HG03025 (cell line): ENCODE data around the gene VRK2.
"Not testable (repeated sequence)": the region's sequence is repeated elsewhere in the genome, so short reads cannot be mapped to it uniquely, and the experiment has no call there.

ENCODE experiments used
- ATAC-seq: cut with Tn5 transposase; IDR thresholded peaks from one replicate; pipeline ENCODE4 v1.9.1; 2021; ENCODE audit warnings: mild to moderate bottlenecking, moderate library complexity; ENCODE audit not compliant: unreplicated experiment, low FRiP score

Gene VRK2

DNA sequence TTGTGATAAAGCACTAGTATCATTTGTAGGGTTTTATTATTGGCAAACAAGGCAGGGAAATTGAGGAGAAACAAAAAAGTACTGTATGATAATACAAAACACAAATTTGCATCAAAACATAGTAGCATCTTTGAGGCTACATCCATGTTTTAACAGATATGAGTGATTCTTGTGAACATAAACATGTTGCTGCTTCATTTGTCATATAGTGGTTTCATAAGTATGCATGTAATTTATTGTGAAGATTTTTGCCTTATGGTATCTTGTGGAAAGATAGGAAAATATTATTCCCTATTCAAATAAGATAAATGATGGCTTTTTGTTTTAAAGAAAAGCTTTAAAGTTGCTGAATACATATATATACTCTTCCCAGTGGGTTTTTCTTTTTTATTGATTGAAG, 60.3 kb downstream of the VRK2 start:
- ATAC-seq = no peak

DNA sequence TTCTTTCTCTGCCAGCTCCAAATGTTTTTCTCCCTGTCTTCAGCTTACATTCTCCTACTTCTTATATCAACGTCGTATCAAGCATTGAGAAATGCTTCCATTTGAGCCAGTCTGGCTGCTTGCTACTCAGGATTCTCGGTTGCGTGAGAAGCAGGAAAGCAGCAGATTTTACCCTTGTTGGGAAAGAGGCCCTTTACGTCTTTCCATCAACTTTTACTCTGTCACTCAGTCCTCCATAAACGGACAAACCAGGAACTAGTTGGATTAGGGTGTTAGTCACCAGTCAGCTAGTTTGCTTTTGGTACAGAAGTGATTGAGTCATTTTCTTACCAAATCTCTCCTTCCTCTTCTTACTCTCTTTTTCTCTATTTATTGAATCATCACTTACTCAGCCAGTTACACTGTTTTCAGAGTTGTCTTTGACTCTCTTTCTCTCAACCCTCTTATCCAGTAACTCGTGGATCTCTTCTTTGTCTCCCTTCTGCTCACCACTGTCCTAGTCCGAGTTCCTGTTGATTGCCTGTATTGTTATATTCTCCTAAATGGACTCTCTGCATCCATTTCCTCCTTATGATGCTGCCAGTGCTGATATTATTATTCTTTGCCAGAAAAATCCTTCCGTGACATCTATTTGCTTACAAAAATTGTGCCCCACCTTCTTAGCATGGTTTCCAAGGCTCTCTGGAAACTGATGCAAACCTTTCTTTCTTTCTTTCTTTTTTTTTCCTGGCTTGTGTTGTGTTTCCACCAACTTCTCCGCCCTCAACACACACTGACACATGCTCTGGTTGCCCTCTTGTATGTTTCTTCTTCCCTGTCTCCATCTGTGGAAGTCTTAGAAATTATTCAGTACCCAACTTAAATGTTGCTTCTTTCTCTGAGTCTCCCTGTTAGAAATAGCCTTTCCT, 61.5 kb downstream of the VRK2 start:
- no peak for ATAC-seq

DNA sequence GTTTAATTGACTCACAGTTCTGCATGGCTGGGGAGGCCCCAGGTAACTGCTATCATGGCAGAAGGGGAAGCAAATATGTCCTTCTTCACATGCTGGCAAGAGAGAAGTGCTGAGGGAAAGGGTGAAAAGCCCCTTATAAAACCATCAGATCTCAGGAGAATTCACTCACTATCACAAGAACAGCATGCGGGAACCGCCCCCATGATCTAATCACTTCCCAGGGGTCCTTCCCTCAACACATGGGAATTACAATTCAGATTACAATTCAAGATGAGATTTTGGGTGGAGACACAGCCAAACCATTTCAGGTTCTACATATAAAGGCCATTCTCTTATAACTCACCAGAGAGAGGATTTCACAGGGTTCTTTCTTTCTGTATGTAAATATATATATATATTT, 62.9 kb downstream of the VRK2 start:
- no peak for ATAC-seq

DNA sequence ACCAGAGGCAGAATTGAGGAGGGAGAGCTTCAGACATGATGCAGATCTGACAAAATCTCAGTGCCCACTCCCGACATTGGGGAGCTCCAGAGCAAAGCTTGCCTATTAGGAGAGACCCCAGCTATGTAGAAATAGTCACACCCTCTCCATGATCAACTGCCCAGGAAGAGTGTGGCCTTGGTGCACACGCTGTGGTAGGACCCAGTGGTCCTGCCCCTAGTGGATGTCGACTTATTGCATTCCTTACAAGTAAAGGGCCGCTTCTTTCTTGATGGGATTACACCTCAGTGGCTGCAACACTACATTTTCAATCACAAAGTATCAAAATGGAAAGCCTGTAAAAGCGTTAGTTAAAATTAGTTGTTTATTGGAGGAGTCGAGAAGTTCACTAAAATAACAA, 64.2 kb downstream of the VRK2 start:
- ATAC-seq = no peak

DNA sequence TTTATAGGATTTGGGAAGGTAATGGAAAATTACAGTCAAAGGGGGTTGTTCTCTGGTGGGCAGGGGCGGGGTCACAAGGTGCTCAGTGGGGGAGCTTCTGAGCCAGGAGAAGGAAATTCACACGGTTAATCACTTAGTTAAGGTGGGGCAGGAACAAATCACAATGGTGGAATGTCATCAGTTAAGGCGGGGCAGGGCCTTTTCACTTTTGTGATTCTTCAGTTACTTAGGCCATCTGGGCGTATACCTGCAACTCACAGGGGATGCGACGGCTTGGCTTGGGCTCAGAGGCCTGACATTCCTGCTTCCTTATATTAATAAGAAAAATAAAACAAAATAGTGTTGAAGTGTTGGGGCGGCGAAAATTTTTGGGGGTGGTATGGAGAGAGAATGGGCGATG, 67.0 kb downstream of the VRK2 start:
- not testable (repeated sequence) for ATAC-seq

DNA sequence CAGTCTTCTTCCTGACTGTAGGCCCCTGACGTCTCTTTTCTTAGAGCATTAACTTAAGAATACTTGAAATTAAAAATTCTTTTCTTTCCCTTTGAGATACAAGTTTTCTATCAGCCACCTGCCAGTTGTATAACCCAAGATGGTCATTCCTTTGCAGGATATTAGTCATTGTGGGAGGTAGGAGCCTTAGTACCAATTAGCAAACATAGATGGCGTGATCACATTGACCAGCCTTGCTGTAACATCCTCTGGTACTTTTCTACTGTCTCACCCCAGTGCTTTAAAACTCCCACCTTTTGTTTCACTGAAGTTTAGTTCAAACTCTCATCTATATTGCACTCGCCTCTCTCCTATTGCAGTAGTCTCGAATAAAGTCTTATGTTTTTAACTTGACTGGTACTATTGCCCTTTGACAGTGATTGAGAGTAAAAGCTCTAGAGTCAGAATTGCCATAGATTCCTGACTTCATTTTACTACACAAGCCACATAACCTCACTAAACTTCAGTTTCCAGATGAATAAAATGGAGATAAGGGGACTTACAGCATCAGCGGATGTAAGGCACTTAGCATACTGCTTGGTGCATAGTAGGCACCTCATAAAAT, 74.1 kb downstream of the VRK2 start:
- no peak for ATAC-seq

DNA sequence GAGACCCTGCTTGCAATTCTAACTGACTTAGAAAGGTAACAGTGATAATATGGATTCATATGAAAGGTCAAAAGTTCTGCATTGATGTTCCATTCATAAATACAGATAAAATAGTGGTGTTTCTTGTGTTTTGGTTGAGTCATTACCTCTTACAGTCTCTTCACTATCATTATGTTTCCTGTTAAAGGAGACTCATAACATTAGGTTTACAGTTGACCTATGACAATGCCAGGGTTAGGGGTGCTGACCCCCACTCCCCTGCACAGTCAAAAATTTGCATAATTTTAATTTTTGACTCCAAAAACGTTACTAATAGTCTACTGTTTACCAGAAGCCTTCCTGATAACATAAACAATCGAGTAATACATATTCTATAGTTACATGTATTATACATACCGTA, 75.4 kb downstream of the VRK2 start:
- no peak for ATAC-seq

DNA sequence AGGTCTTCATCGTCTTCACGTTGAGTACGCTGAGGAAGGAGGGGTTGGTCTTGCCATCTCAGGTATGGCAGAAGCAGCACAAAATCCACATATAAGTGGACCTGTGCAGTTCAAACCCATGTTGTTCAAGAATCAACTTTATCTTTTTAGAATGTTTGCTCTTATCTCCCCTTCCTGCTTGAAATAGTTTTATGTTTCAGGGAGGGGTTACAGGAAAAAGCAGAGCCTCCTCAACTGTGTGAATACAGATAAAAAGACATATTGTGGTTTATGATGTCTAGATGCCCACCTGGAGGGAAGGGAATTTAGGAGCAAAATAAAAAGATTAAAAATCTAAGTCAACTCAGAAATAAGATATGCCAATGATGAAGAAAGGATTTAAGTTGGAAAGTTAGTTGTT, 75.9 kb downstream of the VRK2 start:
- no peak for ATAC-seq

DNA sequence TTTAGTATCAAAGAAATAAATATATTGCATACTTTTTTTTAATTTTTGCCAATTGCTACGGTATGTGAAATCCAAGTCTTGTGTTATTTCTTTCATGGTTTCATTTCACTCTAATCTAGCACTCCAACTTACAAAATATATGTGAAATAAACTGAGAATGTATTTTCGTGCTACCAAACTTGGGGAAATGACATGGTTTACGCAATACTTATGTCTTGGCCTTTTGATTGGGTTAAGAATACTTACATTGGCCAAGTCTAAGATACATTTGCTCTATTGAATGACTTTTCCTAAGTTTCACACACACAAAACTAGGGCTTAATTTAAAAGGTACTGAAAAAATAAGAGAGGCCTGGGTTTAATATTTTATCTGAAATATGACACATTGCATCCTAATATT, 80.5 kb downstream of the VRK2 start:
- no peak for ATAC-seq

DNA sequence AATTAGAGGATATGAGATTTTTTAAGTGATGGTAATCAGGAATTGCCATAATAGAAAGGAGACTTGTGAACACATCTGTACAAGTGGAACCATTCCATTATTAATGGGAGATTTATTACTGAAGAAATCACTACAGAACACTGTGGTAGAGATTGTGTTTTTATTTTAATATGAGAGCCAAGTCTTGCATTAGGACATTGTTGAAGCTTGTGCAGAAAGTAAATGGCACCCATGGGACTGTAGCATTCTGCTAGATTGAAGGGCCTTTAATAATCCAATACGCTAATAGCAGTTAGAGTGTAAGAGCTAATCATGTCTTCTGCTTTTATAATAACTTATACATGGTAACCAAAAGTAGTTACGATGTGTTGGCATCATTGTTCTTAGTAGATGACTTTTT, 83.6 kb downstream of the VRK2 start:
- no peak for ATAC-seq

DNA sequence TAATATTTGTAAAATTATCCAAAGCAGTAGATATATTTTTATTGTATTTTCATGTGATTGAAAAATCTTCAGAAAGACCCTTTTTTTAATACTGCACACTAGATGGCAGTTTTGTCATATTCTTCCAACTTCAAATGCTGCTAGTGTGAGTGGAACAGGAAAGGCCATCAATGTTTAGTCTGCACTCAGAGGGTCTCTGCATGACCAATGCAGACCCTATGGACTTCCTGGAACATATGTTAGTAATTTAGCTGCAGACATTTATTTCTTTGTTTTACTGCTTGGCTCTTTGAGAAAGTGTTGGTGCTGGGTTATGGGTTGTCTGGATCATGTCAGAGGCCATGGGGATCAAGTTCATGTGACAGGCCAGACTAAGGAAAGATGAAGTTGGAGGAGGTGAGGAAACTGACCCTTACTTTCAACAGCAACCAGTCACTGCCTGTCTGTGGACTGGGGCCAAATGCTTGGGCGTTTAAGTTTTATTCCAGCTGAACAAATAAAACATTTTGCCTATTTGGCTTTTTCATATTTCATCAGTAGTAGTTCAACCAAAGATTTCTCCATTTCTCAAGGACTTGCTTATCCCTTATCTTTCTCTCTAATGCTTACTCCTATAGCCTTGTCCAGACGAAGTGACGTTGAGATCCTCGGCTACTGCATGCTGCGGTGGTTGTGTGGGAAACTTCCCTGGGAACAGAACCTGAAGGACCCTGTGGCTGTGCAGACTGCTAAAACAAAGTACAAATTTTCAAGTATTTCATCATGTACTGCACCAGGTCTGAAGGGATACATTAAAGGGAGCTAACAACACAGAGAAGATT, 84.8 kb downstream of the VRK2 start:
- no peak for ATAC-seq

DNA sequence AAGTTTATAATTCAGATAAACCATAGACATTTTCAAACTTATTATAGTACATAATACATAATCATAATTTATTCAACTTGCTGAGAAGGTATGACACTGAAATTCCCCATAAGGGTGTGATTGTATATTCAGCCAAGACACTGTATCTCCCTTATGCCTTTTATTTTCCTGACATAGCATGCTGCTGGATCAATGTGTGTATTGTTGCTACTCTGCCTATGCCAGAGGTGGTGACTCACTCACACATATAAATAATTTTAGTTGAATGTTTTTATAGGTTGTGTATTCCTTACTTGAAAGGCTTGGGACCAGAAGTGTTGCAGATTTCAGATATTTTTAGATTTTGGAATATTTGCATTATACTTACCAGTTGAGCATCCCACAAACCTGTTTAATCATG, 86.8 kb downstream of the VRK2 start:
- no peak for ATAC-seq

DNA sequence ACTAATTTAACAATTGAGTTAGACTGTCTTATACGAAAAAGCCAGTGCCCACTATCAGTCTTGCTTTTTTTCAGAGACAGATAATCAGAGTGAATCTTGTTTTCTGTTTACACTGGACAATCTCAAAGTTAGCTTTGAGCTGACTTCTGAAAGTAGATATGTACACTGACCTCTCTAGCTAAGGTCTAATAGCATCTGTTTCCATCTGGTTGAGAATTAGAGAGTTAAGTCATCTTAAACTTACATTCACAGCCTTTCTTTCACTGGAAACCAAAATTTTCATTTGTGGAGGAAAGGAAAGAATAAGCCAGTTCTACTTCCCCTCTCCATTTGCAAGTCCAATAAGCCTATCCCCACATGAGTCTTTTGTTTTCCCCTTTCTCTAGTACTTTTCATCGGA, 89.3 kb downstream of the VRK2 start:
- ATAC-seq = no peak

DNA sequence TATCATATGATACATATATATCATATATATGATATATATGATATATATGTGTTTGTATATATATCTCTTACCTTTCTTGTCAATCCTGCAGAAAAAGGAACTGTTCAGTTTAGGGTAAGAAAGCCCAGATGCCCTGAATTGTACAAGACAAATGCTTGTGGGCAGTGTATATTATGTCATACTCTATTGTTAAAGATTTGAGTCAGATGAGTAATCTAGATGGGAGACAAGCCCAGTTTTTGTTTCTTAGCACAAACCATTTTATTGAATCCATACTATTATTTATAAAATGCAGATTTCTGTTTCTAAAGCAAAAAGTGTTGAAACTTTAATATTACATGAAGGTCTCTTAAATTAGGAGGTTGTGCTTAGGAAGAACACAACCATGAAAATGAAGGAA, 90.6 kb downstream of the VRK2 start:
- no peak for ATAC-seq

DNA sequence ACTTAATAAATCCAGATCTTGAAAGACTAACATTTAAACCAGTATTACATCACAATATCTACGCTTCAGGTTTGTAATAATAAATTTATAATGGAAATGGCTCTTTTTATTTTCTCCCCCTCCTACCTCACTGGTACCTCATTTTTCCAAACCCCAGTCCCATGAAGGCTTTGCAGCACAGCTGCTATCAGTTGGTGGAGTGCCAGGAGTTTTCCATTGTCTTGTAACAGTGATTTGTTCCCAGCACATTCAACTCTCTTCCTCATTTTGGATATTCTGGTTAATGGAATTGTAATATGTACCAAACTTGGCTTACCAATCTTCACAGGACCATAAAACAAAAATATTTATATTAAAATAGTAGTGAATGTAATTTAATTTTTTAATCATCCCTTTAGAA, 91.2 kb downstream of the VRK2 start:
- no peak for ATAC-seq

DNA sequence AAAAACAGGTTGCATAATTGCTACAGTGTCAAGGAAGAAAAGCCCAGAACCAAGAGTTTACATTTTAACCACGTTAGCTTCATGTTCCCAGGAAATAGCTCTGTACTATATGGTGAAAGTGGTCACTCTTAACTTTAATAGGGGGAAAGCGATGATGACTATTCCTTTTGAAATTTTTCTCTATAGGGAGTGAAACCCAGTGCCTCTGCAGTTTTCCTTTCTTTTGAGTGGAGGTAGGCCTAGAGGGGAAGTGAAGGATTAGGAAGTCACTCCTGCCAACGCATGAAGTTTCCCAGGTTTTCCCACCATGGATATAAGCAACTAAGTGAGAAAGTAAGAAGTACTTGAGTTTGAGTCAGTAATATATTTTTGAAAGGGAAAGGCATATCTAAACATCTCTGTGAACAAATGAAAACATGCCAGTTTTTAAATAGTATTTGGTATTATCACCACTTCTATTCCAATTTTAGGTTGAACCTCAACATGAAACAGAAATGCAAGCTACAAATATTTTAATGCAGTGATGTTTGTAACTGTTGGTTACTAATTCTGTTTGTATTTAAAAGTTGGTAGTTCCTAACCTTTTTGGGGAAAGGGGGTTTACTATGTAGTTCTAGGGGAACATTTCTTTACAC, 91.9 kb downstream of the VRK2 start:
- no peak for ATAC-seq

DNA sequence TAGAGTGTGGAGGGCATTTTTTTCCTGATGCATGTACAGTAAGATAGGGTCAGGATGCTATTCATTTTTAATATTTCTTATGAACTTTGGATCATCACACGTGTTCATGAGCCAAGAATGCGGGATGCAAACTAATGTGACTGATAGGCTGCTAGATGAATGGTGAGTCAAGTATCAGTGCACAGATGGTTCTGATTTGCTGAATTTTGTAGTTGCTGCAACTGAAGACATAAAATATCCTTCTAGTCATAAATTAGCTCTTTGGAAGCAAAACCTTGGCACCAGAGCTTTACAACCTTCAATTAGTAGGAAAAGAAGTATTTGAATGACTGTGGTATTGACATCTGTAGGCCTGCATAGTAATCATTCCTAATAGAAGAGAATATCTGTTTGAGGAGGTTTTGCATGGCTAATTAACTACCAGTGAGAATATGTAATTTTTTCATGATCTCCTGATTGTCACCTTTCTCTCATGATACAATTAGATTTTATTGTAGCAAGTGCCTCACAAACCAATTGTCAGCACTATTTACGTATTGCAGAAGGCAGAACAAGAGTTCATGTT, 94.0 kb downstream of the VRK2 start:
- ATAC-seq = no peak

DNA sequence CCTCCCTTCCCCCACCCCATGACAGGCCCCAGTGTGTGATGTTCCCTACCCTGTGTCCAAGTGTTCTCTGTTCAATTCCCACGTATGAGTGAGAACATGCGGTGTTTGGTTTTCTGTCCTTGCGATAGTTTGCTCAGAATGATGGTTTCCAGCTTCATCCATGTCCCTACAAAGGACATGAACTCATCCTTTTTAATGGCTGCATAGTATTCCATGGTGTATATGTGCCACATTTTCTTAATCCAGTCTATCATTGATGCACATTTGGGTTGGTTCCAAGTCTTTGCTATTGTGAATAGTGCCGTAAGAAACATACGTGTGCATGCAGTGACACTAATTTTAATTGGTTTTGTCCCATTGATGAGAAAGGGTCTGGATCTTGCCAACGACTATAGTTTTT, 99.2 kb downstream of the VRK2 start:
- not testable (repeated sequence) for ATAC-seq

DNA sequence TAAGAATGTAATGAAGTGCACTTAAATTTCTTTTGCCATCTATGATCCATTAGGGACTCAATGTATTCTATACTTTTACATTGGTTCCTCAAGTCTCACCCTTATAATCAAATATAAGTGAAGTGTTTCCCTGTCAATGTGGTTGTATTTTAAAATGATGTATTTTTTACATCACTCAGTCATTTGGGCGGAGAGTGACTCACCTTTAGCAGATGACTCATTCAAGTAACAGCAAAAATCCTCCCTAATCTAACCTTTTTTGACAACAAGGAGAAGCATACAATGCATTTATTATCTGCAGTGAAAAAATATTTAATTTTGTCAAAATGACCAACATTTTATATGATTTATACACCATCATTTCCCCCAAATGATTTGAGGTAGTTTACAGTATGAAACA, 100.1 kb downstream of the VRK2 start:
- ATAC-seq = no peak

DNA sequence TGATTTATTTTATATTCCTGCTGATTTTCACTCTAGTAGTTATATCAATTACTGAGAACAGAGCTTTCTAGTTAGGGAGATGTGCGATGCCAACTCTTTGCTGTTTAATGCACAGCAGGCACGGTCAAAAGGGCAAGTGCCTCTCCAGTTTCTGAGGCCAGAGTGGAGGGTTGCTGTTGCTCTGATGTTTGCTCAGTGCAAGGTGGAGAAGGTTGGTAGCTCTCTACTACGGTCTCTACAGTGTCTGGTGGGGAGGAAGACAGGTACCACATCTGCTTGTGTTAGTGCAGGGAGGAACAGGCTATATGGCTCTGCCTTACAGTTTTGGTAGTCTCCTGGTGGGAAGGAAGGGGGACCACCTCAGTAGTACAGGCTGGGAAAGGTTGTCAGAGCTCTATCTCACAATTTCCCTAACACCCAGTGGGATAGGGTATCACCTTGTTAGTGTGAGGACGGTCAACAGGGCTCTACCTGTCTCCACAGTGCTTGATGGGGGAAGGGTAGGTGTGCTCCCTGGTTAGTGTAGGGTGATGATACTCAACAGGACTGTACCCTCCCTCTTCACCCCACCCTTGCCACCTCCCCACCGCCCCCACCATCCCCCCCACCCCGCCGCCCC, 108.7 kb downstream of the VRK2 start:
- ATAC-seq = no peak
